Measurements from ENCODE around the gene CLNS1A. TPM values are rescaled to one million over a fixed set of nuclear protein-coding genes. Genes with fewer than 3 reads are reported as not detected.

Gene CLNS1A
- 204 and 208 TPM in 2 replicates for total RNA-seq (2014; rRNA removed; shearing (Covaris generic))
- 131 and 160 TPM in 2 replicates for polyA plus RNA-seq (2016; fragmentation: Nextera tagmentation; extraction: Ambion mirVana)
- long read RNA-seq, transcript CLNS1A-204 (7 exons, 2,993 nt) = major isoform, 194 of 207 reads
- long read RNA-seq, partial matches to known transcripts = 5 of 207 reads
- long read RNA-seq, other reads (novel, unspliced or antisense) = 8 of 207 reads

- H3K4me3 ChIP-seq = peak within 1 kb of the TSS; percentile 78
- DNase-seq (ENCODE audit: low spot score) (peak; percentile 95), ATAC-seq (peak; percentile 98)
- H3K4me2 ChIP-seq = peak within 1 kb of the TSS; percentile 78
- H3K27ac ChIP-seq (ENCODE audit: low read depth) = peak within 1 kb of the TSS; percentile 76
- H3K4me1 ChIP-seq (ENCODE audit: insufficient read depth) = peaks cover 7% of the 10 kb centered on the region; the same call in 1 of the 2 replicates
- no peaks in the 10 kb centered on the region; the same call in 1 of the 3 replicates for H3K9me3 Mint-ChIP-seq
- no peaks in the 10 kb centered on the region for H3K36me3 ChIP-seq (ENCODE audit: insufficient read depth)
- peaks cover 9% of the 10 kb centered on the region; the same call in 1 of the 2 replicates for H4K20me1 ChIP-seq (replicated peaks; ENCODE audit: insufficient read depth)
- H3K79me2 ChIP-seq (replicated peaks; ENCODE audit: insufficient read depth) = peaks cover 50% of the 10 kb centered on the region
- H2AFZ ChIP-seq = peak within 1 kb of the TSS; percentile 67
- TF ChIP-seq CREB1 (CRISPR knock-in tag; IDR thresholded peaks at IDR 0.05; ENCODE audit: low read depth) (peak; percentile 28; the same call in 1 of the 2 replicates), CTCF (conservative IDR thresholded peaks at IDR 0.05; ENCODE audit: low read depth in 2 of 2) (no peak), POLR2AphosphoS5 (IDR thresholded peaks at IDR 0.05; ENCODE audit: low read depth) (peak; percentile 91), STAT1 (IDR thresholded peaks at IDR 0.05; ENCODE audit: unreplicated experiment) (no peak), ETS1 (IDR thresholded peaks at IDR 0.05) (peak; percentile 89)
- peak within 1 kb of the TSS; percentile 96 for H3K27ac Mint-ChIP-seq
- no peaks in the 10 kb centered on the region for H3K27me3 ChIP-seq (ENCODE audit: insufficient read depth)
- peaks cover 3% of the 10 kb centered on the region for H3K27me3 Mint-ChIP-seq (ENCODE audit: insufficient read depth, low read depth, poor library complexity)
- H3F3A ChIP-seq (replicated peaks; ENCODE audit: low read depth) = no peaks in the 10 kb centered on the region
- H3K9me2 ChIP-seq (ENCODE audit: insufficient read depth) = no peaks in the 10 kb centered on the region
- H3K4me3 Mint-ChIP-seq = peak within 1 kb of the TSS; percentile 88
- H3K36me3 Mint-ChIP-seq (ENCODE audit: low read depth) = peaks cover 23% of the 10 kb centered on the region
- H3K4me1 Mint-ChIP-seq = peaks cover 17% of the 10 kb centered on the region
Measured at GRCh38 chr11:77637345-77638165, at the start of gene CLNS1A. CLNS1A (minus strand) TSS chr11:77637794; CDS start chr11:77637714, 80 bp downstream.

- ATAC-seq = no peak
- H3K27ac ChIP-seq (ENCODE audit: low read depth) = no peak overlapping the region
Measured at GRCh38 chr11:77687088-77687487, 49.5 kb upstream of the CLNS1A start.

More at GRCh38 chr11:77687088-77687487, 49.5 kb upstream of the CLNS1A start:
- no peaks in the 10 kb centered on the region for H3K9me2 ChIP-seq (ENCODE audit: insufficient read depth)
- H3K36me3 ChIP-seq (ENCODE audit: insufficient read depth) = peaks cover 22% of the 10 kb centered on the region
- no peaks in the 10 kb centered on the region for H3K79me2 ChIP-seq (replicated peaks; ENCODE audit: insufficient read depth)
- no peaks in the 10 kb centered on the region for H4K20me1 ChIP-seq (replicated peaks; ENCODE audit: insufficient read depth)
- no peak for DNase-seq (ENCODE audit: low spot score)
- Mint-ChIP-seq H3K27me3 (ENCODE audit: insufficient read depth, low read depth, poor library complexity) (no peaks in the 10 kb centered on the region), H3K36me3 (ENCODE audit: low read depth) (peaks cover 47% of the 10 kb centered on the region; the same call in 2 of the 3 replicates), H3K9me3 (no peaks in the 10 kb centered on the region), H3K4me3 (no peak overlapping the region), H3K4me1 (no peaks in the 10 kb centered on the region), H3K27ac (no peak overlapping the region; the same call in 1 of the 2 replicates)
- H3K4me3 ChIP-seq = no peak overlapping the region
- H3F3A ChIP-seq (replicated peaks; ENCODE audit: low read depth) = 0 out of 2 replicates have a peak, but pooled peaks cover 2% of the 10 kb centered on the region
- no peaks in the 10 kb centered on the region for H3K27me3 ChIP-seq (ENCODE audit: insufficient read depth)
- no peak overlapping the region for H3K4me2 ChIP-seq
- H3K4me1 ChIP-seq (ENCODE audit: insufficient read depth) = no peaks in the 10 kb centered on the region
- TF ChIP-seq POLR2AphosphoS5 (IDR thresholded peaks at IDR 0.05; ENCODE audit: low read depth) (no peak), ZNF331 (CRISPR knock-in tag; IDR thresholded peaks at IDR 0.05; ENCODE audit: low read depth) (no peak), STAT1 (IDR thresholded peaks at IDR 0.05; ENCODE audit: unreplicated experiment) (no peak), ETS1 (IDR thresholded peaks at IDR 0.05) (no peak), ZNF114 (CRISPR knock-in tag; IDR thresholded peaks at IDR 0.05) (no peak), EZH2phosphoT487 (IDR thresholded peaks at IDR 0.05; ENCODE audit: unreplicated experiment) (no peak), JUNB (IDR thresholded peaks at IDR 0.05; ENCODE audit: unreplicated experiment) (no peak), REST (IDR thresholded peaks at IDR 0.05; ENCODE audit: unreplicated experiment) (no peak), CTCF (conservative IDR thresholded peaks at IDR 0.05; ENCODE audit: low read depth in 2 of 2) (no peak)
- no peak overlapping the region for H2AFZ ChIP-seq
